GM12878 (cell line): Measurements from ENCODE around the gene SFMBT1. TPM values are rescaled to one million over a fixed set of nuclear protein-coding genes. Genes with fewer than 3 reads are reported as not detected.

Experiments used
- ATAC-seq: fragments of 200-7000 bp; cut with Tn5 transposase; 3 replicates; pipeline ENCODE4 v1.9.1; 2020; ENCODE audit warnings: mild to moderate bottlenecking, moderate library complexity
- BruUV-seq: library from RNA; stranded (reverse); fragments of 400-500 nt; replicated peaks from 2 replicates; lab custom pipeline; 2021; lab: Mats Ljungman, UMichigan
- CTCF ChIA-PET: fragments of 300-600 bp; sonication (Branson Sonifier 250); formaldehyde crosslinking; extraction: SDS; loops from one replicate; lab custom pipeline; 2021; ENCODE audit warnings: inconsistent platforms; lab: Yijun Ruan, JAX
- POLR2A ChIA-PET: fragments of 350-600 bp; formaldehyde crosslinking; extraction: SDS; loops from one replicate; lab custom pipeline; 2021; ENCODE audit warnings: inconsistent platforms; lab: Charles Lee
- RAD21 ChIA-PET: fragments of 300-600 bp; sonication (Branson Sonifier 250); formaldehyde crosslinking; loops from one replicate; lab custom pipeline; 2023; ENCODE audit warnings: antibody characterized with exemption; ENCODE audit not compliant: unreplicated experiment; lab: Charles Lee
- SMC1A ChIA-PET: fragments of 300-600 bp; sonication (Branson Sonifier 250); formaldehyde crosslinking; loops from one replicate; lab custom pipeline; 2023; ENCODE audit not compliant: unreplicated experiment, uncharacterized antibody; lab: Charles Lee
- DNase-seq: peaks from one replicate; pipeline ENCODE4 v3.0.0-alpha.2; 2011; ENCODE audit warnings: low read depth, low spot score
- FAIRE-seq: peaks from 3 replicates; lab custom pipeline; 2011; peaks lifted over from hg19 to GRCh38; lab: Jason Lieb, UNC
- H2AFZ ChIP-seq: 2 replicates; pipeline ENCODE4 v1.6.0; 2011; ENCODE audit warnings: low read depth, low read length, control low read depth; ENCODE audit not compliant: control insufficient read depth
- H3K27ac ChIP-seq: 2 replicates; pipeline ENCODE4 v1.5.1; 2011; ENCODE audit warnings: control low read depth; ENCODE audit not compliant: control insufficient read depth, insufficient read depth
- H3K27me3 ChIP-seq, 2 experiments: replicated peaks in 1 of 2; 2 replicates each; pipeline versions ENCODE4 v1.6.0 to v1.6.1; 2011; ENCODE audit warnings: low read length in 1 of 2; ENCODE audit not compliant: control insufficient read depth in 2 of 2, insufficient read depth in 2 of 2
- H3K36me3 ChIP-seq, 2 experiments: 2 replicates each; pipeline ENCODE4 v1.5.1; 2011; ENCODE audit warnings: low read length in 1 of 2; ENCODE audit not compliant: control insufficient read depth in 2 of 2, insufficient read depth in 2 of 2
- H3K4me1 ChIP-seq: 2 replicates; pipeline ENCODE4 v1.6.1; 2011; ENCODE audit warnings: mild to moderate bottlenecking, low read length, moderate library complexity, mixed read lengths; ENCODE audit not compliant: control insufficient read depth, insufficient read depth
- H3K4me2 ChIP-seq: 2 replicates; pipeline ENCODE4 v1.6.0; 2011; ENCODE audit warnings: control low read depth; ENCODE audit not compliant: control insufficient read depth, insufficient read depth
- H3K4me3 ChIP-seq: fragments of 200-600 bp; sonication (generic); 2 replicates; pipeline ENCODE4 v1.5.1; 2016
- H3K79me2 ChIP-seq: 2 replicates; pipeline ENCODE4 v1.6.0; 2011; ENCODE audit warnings: low read length; ENCODE audit not compliant: control insufficient read depth, insufficient read depth
- H3K9ac ChIP-seq: 2 replicates; pipeline ENCODE4 v1.8.0; 2011; ENCODE audit warnings: low read length, control low read depth, mixed read lengths; ENCODE audit not compliant: control insufficient read depth, insufficient read depth
- H3K9me3 ChIP-seq: replicated peaks from 3 replicates; pipeline ENCODE4 v1.5.1; 2011; ENCODE audit warnings: mild to moderate bottlenecking, low read length; ENCODE audit not compliant: control insufficient read depth, insufficient read depth
- H4K20me1 ChIP-seq: 2 replicates; pipeline ENCODE4 v1.6.0; 2011; ENCODE audit not compliant: control insufficient read depth, insufficient read depth
- IKZF1 ChIP-seq: fragments of 450-650 bp; conservative IDR thresholded peaks from 2 replicates; pipeline ENCODE4 v1.6.1; 2017; ENCODE audit warnings: antibody characterized with exemption, mild to moderate bottlenecking
- IKZF2 ChIP-seq, 2 experiments: fragments of 450-650 bp; IDR thresholded peaks; 2 replicates each; pipeline ENCODE4 v1.6.1; 2017; ENCODE audit warnings: mild to moderate bottlenecking in 2 of 2, moderate library complexity in 2 of 2
- NR2F1 ChIP-seq: fragments of 450-650 bp; conservative IDR thresholded peaks from 2 replicates; pipeline ENCODE4 v1.6.1; 2017; ENCODE audit warnings: mild to moderate bottlenecking
- PKNOX1 ChIP-seq: fragments of 450-650 bp; IDR thresholded peaks from 2 replicates; pipeline ENCODE4 v1.6.1; 2016; ENCODE audit warnings: mild to moderate bottlenecking
- RBBP5 ChIP-seq: fragments of 200-600 bp; sonication (generic); conservative IDR thresholded peaks from 2 replicates; pipeline ENCODE4 v1.6.1; 2016
- SPI1 ChIP-seq: IDR thresholded peaks from 2 replicates; pipeline ENCODE4 v1.6.1; 2011; ENCODE audit warnings: low read depth, mild to moderate bottlenecking, low read length, moderate library complexity, borderline replicate concordance; ENCODE audit not compliant: insufficient read depth
- TCF3 ChIP-seq: IDR thresholded peaks from 2 replicates; pipeline ENCODE4 v1.6.1; 2012; ENCODE audit warnings: low read depth, mild to moderate bottlenecking, low read length, borderline replicate concordance; ENCODE audit not compliant: insufficient read depth
- ZBTB40 ChIP-seq: fragments of 450-650 bp; IDR thresholded peaks from 2 replicates; pipeline ENCODE4 v1.6.1; 2016; ENCODE audit warnings: mild to moderate bottlenecking, moderate library complexity, borderline replicate concordance
- WGBS: methylation state at CpG from one replicate; pipeline ENCODE4 v1.1.6; 2016; ENCODE audit warnings: low lambda C conversion rate; ENCODE audit not compliant: insufficient replicate concordance, insufficient coverage; ENCODE audit errors: missing lambda C conversion rate; 5-methylcytosine and 5-hydroxymethylcytosine counted together
- in situ Hi-C: fragments of 300-500 bp; cut with MboI; formaldehyde crosslinking; loops from 9 replicates; pipeline ENCODE4 v1.14.3; 2018; ENCODE audit warnings: mixed read lengths
- intact Hi-C: fragments of 100-400 bp; cut with micrococcal nuclease; formaldehyde crosslinking; loops from one replicate; pipeline ENCODE4 v1.14.2; 2022; ENCODE audit not compliant: unreplicated experiment
- polyA plus RNA-seq, 11 experiments: library from polyadenylated mRNA; depleted of rRNA in 4 of 11; unstranded in 6 of 11; stranded (reverse) in 5 of 11; fragments of >200 nt; fragmentation: Nextera tagmentation in 4 of 11; fragmentation: Illumina TruSeq in 1 of 11; extraction: Ambion mirVana in 4 of 11; extraction: Trizol in 1 of 11; gene quantifications; 1 replicate in 1 of 11; 2 replicates in 10 of 11; pipeline versions ENCODE4 v1.2.1 to v1.2.3, GENCODE V29; 2011 to 2016; ENCODE audit warnings: inconsistent platforms in 2 of 11, missing spikeins in 2 of 11, low read depth in 1 of 11
- total RNA-seq, 4 experiments: library from RNA; depleted of rRNA in 3 of 4; stranded (reverse); fragments of >200 nt in 3 of 4; fragmentation: Illumina TruSeq in 1 of 4; extraction: Trizol in 1 of 4; gene quantifications; 2 replicates each; pipeline versions ENCODE4 v1.2.1 to v1.2.3, GENCODE V29; 2013 to 2021

SFMBT1 gene
- total and polyA plus RNA-seq, 10 of the 15 experiments (the other 5 are each of a cell fraction or from before 2014, with no cell fraction given) = 3.2 to 19.5 (median 11.4) TPM

GRCh38 chr3:53008932-53009331 is 36.9 kb downstream of the SFMBT1 start:
- BruUV-seq = no TSS peak
- DNase-seq (no peak), FAIRE-seq (no peak)
- H3K4me1 ChIP-seq = peaks cover 14% of the 10 kb centered on the region
- TF ChIP-seq IKZF2 (IDR thresholded peaks at IDR 0.05) (peak; percentile 44 to 50; a peak in 3 of 4 replicates), ZBTB40 (no peak), RBBP5 (no peak), NR2F1 (0 out of 2 replicates have a peak, but pooled peaks have one; percentile 14), PKNOX1 (no peak), IKZF1 (0 out of 2 replicates have a peak, but pooled peaks have one; percentile 29), TCF3 (no peak), SPI1 (peak; percentile 74)
- TF ChIP-seq, all 136 proteins: peak for 4
- H3K4me2 ChIP-seq = no peak overlapping the region
- ChIA-PET CTCF (no interaction called here), SMC1A (no interaction called here), POLR2A (no interaction called here), RAD21 (no interaction called here)
- H3K9ac ChIP-seq = no peak overlapping the region
- intact Hi-C loops (no loop called here), in situ Hi-C loops (no loop called here)
- no peak overlapping the region for H2AFZ ChIP-seq
- no peaks in the 10 kb centered on the region for H3K9me3 ChIP-seq
- H3K27ac ChIP-seq = no peak overlapping the region
- WGBS = 57% methylated on average over 6 of the region's 6 CpGs
- H4K20me1 ChIP-seq = no peaks in the 10 kb centered on the region
- no peaks in the 10 kb centered on the region for H3K36me3 ChIP-seq
- ATAC-seq = no peak
- H3K79me2 ChIP-seq = peaks cover 3% of the 10 kb centered on the region; the same call in 1 of the 2 replicates
- no peaks in the 10 kb centered on the region for H3K27me3 ChIP-seq
- H3K4me3 ChIP-seq = no peak overlapping the region
